NCI-H146 treated with DMSO at 0.1 percent for 48 hours (cell line): Measurements from ENCODE around the gene MROH8.

ENCODE experiments used
- DNase-seq: peaks from one replicate; lab custom pipeline; 2025; ENCODE audit not compliant: unreplicated experiment; lab: John Stamatoyannopoulos, UW

The MROH8 gene

GRCh38 chr20:37200376-37200775 is 21.0 kb upstream of the MROH8 start:
- DNase-seq: no peak

GRCh38 chr20:37198932-37199660 is 19.7 kb upstream of the MROH8 start:
- no peak for DNase-seq

GRCh38 chr20:37194621-37195417 is 15.5 kb upstream of the MROH8 start:
- DNase-seq: no peak

GRCh38 chr20:37193821-37194220 is 14.5 kb upstream of the MROH8 start:
- DNase-seq: no peak

- DNase-seq: no peak
These were observed 13.9 kb upstream of the MROH8 start for GRCh38 chr20:37193226-37193625.

- DNase-seq: peak; percentile 57
These were observed 12.9 kb upstream of the MROH8 start for GRCh38 chr20:37192137-37192854.

- no peak for DNase-seq
These were observed 11.2 kb upstream of the MROH8 start for GRCh38 chr20:37190354-37191112.

GRCh38 chr20:37189416-37190016 is 10.2 kb upstream of the MROH8 start:
- no peak for DNase-seq

- DNase-seq: no peak
These were observed 9.4 kb upstream of the MROH8 start for GRCh38 chr20:37188787-37189186.

- no peak for DNase-seq
These were observed 6.3 kb upstream of the MROH8 start for GRCh38 chr20:37185686-37186085.

GRCh38 chr20:37179683-37180524 is 556 bp upstream of the MROH8 start:
- no peak for DNase-seq

GRCh38 chr20:37172836-37173235 is 6.5 kb downstream of the MROH8 start:
- no peak for DNase-seq

GRCh38 chr20:37166867-37167266 is 12.5 kb downstream of the MROH8 start:
- DNase-seq: no peak

- DNase-seq: no peak
These were observed 14.3 kb downstream of the MROH8 start for GRCh38 chr20:37165031-37165430.

- no peak for DNase-seq
These were observed 15.4 kb downstream of the MROH8 start for GRCh38 chr20:37163832-37164554.

- DNase-seq: no peak
These were observed 16.7 kb downstream of the MROH8 start for GRCh38 chr20:37162646-37163045.

- DNase-seq: no peak
These were observed 17.4 kb downstream of the MROH8 start for GRCh38 chr20:37161830-37162549.

GRCh38 chr20:37160683-37161082 is 18.7 kb downstream of the MROH8 start:
- no peak for DNase-seq
